Measurements from ENCODE around the gene SORD. TPM values are rescaled to one million over a fixed set of nuclear protein-coding genes. Genes with fewer than 3 reads are reported as not detected.

Gene SORD
- total and polyA plus RNA-seq, 11 donors: 3.4 to 16.7 (median 9.4) TPM

DNA sequence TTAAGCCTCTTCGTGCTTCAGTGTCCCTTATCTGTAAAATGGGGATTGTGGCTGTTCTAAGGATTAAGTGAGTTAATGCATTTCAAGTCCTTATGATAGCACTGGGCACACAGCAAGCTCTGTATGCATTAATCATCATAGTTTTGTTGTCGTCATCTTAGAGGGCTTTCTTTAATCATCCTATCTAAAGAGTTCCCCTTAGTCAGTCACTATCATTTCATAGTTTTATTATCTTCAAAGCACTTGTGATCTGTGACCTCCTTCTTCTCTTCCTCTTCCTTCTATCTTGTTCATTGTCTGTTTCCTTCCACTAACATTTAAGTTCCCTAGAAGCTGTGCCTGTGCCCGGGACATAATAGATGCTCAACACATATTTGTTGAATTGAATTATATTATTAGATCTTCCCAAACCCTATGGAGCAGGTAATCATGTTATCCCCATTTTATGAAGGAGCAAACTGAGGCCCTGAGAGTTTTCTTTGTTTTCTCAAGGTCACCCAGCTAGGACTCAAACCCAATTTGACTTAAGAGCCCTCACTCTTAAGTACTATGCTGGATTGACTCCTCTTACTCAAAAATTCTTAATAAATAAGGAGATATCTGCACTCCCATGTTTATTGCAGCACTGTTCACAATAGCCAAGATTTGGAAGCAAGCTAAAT lies 66.8 kb downstream of the SORD start:
- TF ChIP-seq, protein P1, sequence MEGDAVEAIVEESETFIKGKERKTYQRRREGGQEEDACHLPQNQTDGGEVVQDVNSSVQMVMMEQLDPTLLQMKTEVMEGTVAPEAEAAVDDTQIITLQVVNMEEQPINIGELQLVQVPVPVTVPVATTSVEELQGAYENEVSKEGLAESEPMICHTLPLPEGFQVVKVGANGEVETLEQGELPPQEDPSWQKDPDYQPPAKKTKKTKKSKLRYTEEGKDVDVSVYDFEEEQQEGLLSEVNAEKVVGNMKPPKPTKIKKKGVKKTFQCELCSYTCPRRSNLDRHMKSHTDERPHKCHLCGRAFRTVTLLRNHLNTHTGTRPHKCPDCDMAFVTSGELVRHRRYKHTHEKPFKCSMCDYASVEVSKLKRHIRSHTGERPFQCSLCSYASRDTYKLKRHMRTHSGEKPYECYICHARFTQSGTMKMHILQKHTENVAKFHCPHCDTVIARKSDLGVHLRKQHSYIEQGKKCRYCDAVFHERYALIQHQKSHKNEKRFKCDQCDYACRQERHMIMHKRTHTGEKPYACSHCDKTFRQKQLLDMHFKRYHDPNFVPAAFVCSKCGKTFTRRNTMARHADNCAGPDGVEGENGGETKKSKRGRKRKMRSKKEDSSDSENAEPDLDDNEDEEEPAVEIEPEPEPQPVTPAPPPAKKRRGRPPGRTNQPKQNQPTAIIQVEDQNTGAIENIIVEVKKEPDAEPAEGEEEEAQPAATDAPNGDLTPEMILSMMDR (IDR thresholded peaks at IDR 0.05): no peak
- no peak for TF ChIP-seq POLR2A (IDR thresholded peaks at IDR 0.05)
- intact Hi-C loops (cut with DNase I): no loop called here
- Histone ChIP-seq H3K4me3 (no peak overlapping the region), H3K36me3 (no peaks in the 10 kb centered on the region), H3K4me1 (no peaks in the 10 kb centered on the region), H3K27ac (no peak overlapping the region), H3K9me3 (no peaks in the 10 kb centered on the region), H3K27me3 (peaks cover 0 to 8% (median 0%) of the 10 kb centered on the region in 9 donors)
- no peak for ATAC-seq
- DNase-seq: no peak
- 39 to 49% (median 46%) methylated on average over 3 of the region's 3 CpGs for WGBS, 4 donors

DNA sequence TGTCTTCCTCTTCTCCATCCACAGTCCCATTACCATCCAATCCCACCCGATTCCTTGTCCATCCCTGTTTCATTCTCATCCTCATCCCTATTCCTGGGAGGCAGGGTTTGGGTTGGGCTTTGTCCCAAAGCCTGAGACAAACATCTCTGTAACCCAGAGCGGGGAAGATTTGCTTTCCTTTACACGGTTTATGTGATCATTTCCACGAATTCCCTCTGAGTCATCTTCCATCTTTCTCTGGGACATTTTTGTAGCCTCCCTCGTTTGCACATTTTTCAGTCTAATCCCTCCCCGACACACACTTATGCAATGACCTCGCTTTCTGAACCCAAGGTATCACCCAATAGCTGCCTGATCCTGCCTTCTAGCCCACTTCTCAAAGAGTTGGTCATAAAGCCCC lies 68.2 kb downstream of the SORD start:
- intact Hi-C loops (cut with DNase I): no loop called here
- no peaks in the 10 kb centered on the region for H3K4me1 ChIP-seq
- ATAC-seq: no peak
- TF ChIP-seq, protein P1 (IDR thresholded peaks at IDR 0.05): no peak
- TF ChIP-seq POLR2A (IDR thresholded peaks at IDR 0.05): no peak
- H3K4me3 ChIP-seq: no peak overlapping the region
- 56 to 67% (median 61%) methylated on average over 7 of the region's 7 CpGs for WGBS, 4 donors
- no peaks in the 10 kb centered on the region for H3K36me3 ChIP-seq
- H3K27ac ChIP-seq: no peak overlapping the region
- H3K9me3 ChIP-seq: no peaks in the 10 kb centered on the region
- no peak for DNase-seq
- H3K27me3 ChIP-seq: peaks cover 0 to 8% (median 0%) of the 10 kb centered on the region in 9 donors

DNA sequence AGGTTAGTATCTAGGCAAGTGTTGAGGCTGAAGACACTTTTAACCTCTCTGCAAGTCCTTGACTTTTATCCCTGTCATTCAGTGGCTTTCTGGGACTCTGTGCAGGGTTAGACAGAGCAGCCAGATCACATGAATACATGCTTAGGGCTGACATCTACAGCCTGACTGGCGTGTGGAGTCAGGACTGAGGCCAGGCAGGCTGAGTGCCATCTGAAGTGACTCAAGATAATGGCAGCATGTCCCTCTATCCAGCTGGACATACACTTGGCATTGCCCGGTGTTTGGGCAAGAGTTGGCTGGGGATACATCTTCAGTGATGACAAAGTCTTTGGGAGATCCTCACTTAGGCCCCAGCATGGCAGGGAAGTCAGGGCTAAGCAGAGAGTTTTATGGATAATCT lies 68.6 kb downstream of the SORD start:
- WGBS, 4 donors: 45 to 75% (median 54%) methylated on average over 2 of the region's 2 CpGs
- Histone ChIP-seq H3K27ac (no peak overlapping the region), H3K36me3 (no peaks in the 10 kb centered on the region), H3K27me3 (peaks cover 0 to 8% (median 0%) of the 10 kb centered on the region in 9 donors), H3K4me1 (no peaks in the 10 kb centered on the region), H3K9me3 (no peaks in the 10 kb centered on the region), H3K4me3 (no peak overlapping the region)
- intact Hi-C loops (cut with DNase I): no loop called here
- TF ChIP-seq, protein P1 (IDR thresholded peaks at IDR 0.05): no peak
- ATAC-seq: peak; percentile 86 to 94 (median 92)
- DNase-seq: peak in 4 of 5 donors; percentile 31 to 67 (median 50)

DNA sequence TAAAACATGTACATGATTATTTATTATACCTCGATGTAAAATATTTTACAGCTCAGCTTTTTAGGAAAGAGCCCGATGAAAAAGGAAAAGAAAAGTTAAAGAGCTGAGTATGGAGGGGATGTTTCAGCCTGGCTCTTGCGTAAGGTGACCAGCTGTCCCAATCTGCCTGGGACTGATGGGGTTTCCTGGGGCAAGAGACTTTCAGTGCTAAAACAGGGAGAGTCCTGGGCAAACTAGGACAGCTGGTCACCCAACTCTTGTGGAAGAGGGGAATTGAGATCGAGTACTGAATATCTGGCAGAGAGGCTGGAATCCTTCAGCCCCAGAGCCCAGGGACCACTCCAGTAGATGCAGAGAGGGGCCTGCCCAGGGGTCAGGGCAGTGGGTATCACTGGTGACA lies 70.0 kb downstream of the SORD start:
- WGBS, 4 donors: 83 to 92% (median 90%) methylated on average over 4 of the region's 4 CpGs
- Histone ChIP-seq H3K27ac (no peak overlapping the region), H3K36me3 (no peaks in the 10 kb centered on the region), H3K9me3 (no peaks in the 10 kb centered on the region), H3K4me1 (no peaks in the 10 kb centered on the region), H3K4me3 (no peak overlapping the region), H3K27me3 (peaks cover 0 to 8% (median 0%) of the 10 kb centered on the region in 9 donors)
- DNase-seq: no peak
- no peak for ATAC-seq
- intact Hi-C loops (cut with DNase I): no loop called here
- TF ChIP-seq, protein P1 (IDR thresholded peaks at IDR 0.05): no peak
- no peak for TF ChIP-seq POLR2A (IDR thresholded peaks at IDR 0.05)
